ENCODE data around the gene SRF. TPM values are rescaled to one million over a fixed set of nuclear protein-coding genes. Genes with fewer than 3 reads are reported as not detected.

Gene SRF
- total and polyA plus RNA-seq, 2 donors (not counting 1 experiment from before 2014, with no cell fraction given): 21.7 to 22.7 TPM

DNA sequence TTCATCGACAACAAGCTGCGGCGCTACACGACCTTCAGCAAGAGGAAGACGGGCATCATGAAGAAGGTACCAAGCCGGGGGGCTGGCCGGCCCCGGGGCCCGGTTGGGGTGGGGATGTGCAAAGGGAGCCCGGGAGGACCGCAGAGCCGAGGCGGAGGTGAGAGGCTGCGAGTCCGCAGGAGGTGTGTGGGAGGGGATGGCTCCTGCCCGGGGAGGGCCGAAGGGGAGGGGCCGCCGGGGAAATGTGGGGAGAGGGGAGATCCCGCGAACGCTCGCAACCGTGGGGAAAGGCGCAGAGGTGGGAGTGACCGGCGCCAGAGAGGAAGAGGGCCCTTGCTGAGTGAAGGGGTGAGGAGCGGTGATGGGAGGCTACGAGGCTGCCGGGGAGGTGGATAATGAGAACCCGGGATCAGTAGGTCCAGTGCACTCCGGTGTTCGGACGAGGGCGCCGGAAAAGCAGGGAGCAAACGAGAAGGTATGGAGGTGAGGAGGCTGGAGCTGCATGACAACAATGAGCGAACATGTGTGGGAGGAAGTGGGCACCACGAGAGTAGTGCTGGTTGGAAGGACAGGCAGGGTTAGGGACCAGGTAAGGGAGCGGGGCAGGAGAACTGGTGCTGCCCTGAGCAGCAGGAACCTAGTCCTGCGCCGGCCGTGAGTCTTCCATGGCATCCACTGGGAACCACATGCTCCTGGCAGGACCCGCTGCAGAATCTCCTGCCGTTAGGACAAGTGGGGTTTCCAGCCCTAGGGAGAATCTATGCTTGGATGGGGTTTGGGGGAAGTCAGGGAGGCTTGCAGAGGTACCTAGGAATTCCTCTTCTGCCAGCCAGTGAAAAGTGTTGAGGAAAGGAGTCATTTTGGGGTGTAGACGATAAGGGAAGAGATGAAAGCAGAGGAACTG is 1.3 kb downstream of the SRF start:
- H3K4me3 Mint-ChIP-seq: peak overlapping the region; percentile 85
- Histone ChIP-seq H3K4me1 (ENCODE audit: control insufficient read depth in 2 of 2, insufficient read depth in 2 of 2, low read length in 2 of 2) (peaks cover 35 to 49% of the 10 kb centered on the region in 2 donors), H3K9me3 (ENCODE audit: control extremely low read depth in 1 of 3, control insufficient read depth in 2 of 3, insufficient read depth in 1 of 3, low read length in 2 of 3) (peaks cover 0 to 7% (median 0%) of the 10 kb centered on the region in 3 donors), H3K36me3 (replicated peaks in 1 of 2; ENCODE audit: control extremely low read depth in 1 of 2, control insufficient read depth in 1 of 2, extremely low read depth in 1 of 2, insufficient read depth in 2 of 2, low read length in 1 of 2) (peaks cover 0 to 19% of the 10 kb centered on the region in 2 experiments), H3K79me2 (ENCODE audit: control insufficient read depth, insufficient read depth, low read length) (peaks cover 27% of the 10 kb centered on the region), H3K27me3 (replicated peaks in 1 of 4; ENCODE audit: control extremely low read depth in 1 of 4, control insufficient read depth in 3 of 4, insufficient read depth in 4 of 4, low read length in 3 of 4) (peaks cover 0 to 2% (median 0%) of the 10 kb centered on the region in 4 experiments), H2AFZ (ENCODE audit: insufficient read depth, low read depth, low read length, poor library complexity, severe bottlenecking) (peak overlapping the region; percentile 95), H3K4me2 (replicated peaks; ENCODE audit: low read depth, low read length, poor library complexity, severe bottlenecking) (peak overlapping the region; percentile 94), H3K27ac (ENCODE audit: low read length in 2 of 2) (peak overlapping the region; percentile 15 to 90), H3K9ac (ENCODE audit: low read length) (peak overlapping the region; percentile 77), H3K4me3 (ENCODE audit: control extremely low read depth in 1 of 5, extremely low read depth in 1 of 5, insufficient read depth in 1 of 5, low read depth in 2 of 5, low read length in 4 of 5) (peak overlapping the region; percentile 58 to 90 (median 66)), H4K20me1 (ENCODE audit: control insufficient read depth, insufficient read depth, low read length, poor library complexity, severe bottlenecking) (peaks cover 33% of the 10 kb centered on the region)
- intact Hi-C loops (cut with micrococcal nuclease): loop anchor here (2.0 to 5.0 kb wide), 4 partner anchors 255 to 1090 kb away; partner anchors contain the start of genes ABCC10 and GTPBP2
- H3K9me3 Mint-ChIP-seq (ENCODE audit: insufficient read depth): no peaks in the 10 kb centered on the region
- CTCF ChIA-PET: interaction anchor here (0.9 to 2.7 kb wide), 3 partner anchors 9 to 58 kb away, joined by 3 to 8 read pairs (median 3); partner anchors contain the start of gene CUL9
- POLR2A ChIA-PET: interaction anchor here (0.5 to 1.4 kb wide), 6 partner anchors 9 to 567 kb away, joined by 3 to 7 read pairs (median 3); partner anchors contain the start of genes CUL9, DNPH1, PPP2R5D and RPL7L1
- H3K27ac Mint-ChIP-seq: peak overlapping the region; percentile 95
- DNase-seq (peak; percentile 57), ATAC-seq (ENCODE audit: low read depth) (no peak)
- H3K27me3 Mint-ChIP-seq: no peaks in the 10 kb centered on the region
- H3K4me1 Mint-ChIP-seq: peaks cover 46% of the 10 kb centered on the region
- TF ChIP-seq EZH2 (IDR thresholded peaks at IDR 0.05; ENCODE audit: borderline replicate concordance, insufficient read depth, low read depth, low read length, poor library complexity, severe bottlenecking): no peak
- TF ChIP-seq, protein P1, sequence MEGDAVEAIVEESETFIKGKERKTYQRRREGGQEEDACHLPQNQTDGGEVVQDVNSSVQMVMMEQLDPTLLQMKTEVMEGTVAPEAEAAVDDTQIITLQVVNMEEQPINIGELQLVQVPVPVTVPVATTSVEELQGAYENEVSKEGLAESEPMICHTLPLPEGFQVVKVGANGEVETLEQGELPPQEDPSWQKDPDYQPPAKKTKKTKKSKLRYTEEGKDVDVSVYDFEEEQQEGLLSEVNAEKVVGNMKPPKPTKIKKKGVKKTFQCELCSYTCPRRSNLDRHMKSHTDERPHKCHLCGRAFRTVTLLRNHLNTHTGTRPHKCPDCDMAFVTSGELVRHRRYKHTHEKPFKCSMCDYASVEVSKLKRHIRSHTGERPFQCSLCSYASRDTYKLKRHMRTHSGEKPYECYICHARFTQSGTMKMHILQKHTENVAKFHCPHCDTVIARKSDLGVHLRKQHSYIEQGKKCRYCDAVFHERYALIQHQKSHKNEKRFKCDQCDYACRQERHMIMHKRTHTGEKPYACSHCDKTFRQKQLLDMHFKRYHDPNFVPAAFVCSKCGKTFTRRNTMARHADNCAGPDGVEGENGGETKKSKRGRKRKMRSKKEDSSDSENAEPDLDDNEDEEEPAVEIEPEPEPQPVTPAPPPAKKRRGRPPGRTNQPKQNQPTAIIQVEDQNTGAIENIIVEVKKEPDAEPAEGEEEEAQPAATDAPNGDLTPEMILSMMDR (IDR thresholded peaks at IDR 0.05): no peak
- 5% methylated on average over 46 of the region's 46 CpGs for WGBS (ENCODE audit: insufficient coverage)

Measured in B cell (primary cell).